Gastrocnemius medialis (tissue), 4 donors: ENCODE results near the gene IL1F10. TPM values are rescaled to one million over a fixed set of nuclear protein-coding genes. Genes with fewer than 3 reads are reported as not detected.

Source experiments
- ATAC-seq, 2 donors: fragments of 150-250 bp; one replicate each; pipeline ENCODE4 v1.9.1; 2016
- DNase-seq, 2 donors: peaks; one replicate each; pipeline ENCODE4 v3.0.0-alpha.2; 2019
- H3K27ac ChIP-seq, 4 donors: fragments of 200-600 bp; sonication (generic); 1 replicate in 1 of 4; 2 replicates in 3 of 4; pipeline ENCODE4 v1.5.1; 2016 to 2018; ENCODE audit warnings: mild to moderate bottlenecking in 2 of 4, moderate library complexity in 1 of 4
- H3K27me3 ChIP-seq, 3 donors: fragments of 200-600 bp; sonication (generic) in 2 of 3; 1 replicate in 1 of 3; 2 replicates in 2 of 3; pipeline versions ENCODE4 v1.5.1 to v1.6.0; 2016 to 2019; ENCODE audit warnings: mild to moderate bottlenecking in 1 of 3, moderate library complexity in 1 of 3
- H3K36me3 ChIP-seq, 2 donors: fragments of 200-600 bp; sonication (generic) in 1 of 2; one replicate each; pipeline ENCODE4 v1.5.1; 2017 to 2018
- H3K4me1 ChIP-seq, 2 donors: fragments of 200-600 bp; sonication (generic) in 1 of 2; one replicate each; pipeline ENCODE4 v1.5.1; 2016 to 2017; ENCODE audit warnings: mild to moderate bottlenecking in 2 of 2
- H3K4me3 ChIP-seq, 4 donors: fragments of 200-600 bp; sonication (generic) in 3 of 4; 1 replicate in 1 of 4; 2 replicates in 3 of 4; pipeline ENCODE4 v1.5.1; 2016 to 2019; ENCODE audit warnings: mild to moderate bottlenecking in 2 of 4
- H3K9me3 ChIP-seq, 3 donors: fragments of 200-600 bp; sonication (generic) in 2 of 3; 1 replicate in 1 of 3; 2 replicates in 2 of 3; pipeline ENCODE4 v1.5.1; 2016 to 2019
- POLR2A ChIP-seq, 2 donors: fragments of 450-650 bp; IDR thresholded peaks; one replicate each; pipeline ENCODE4 v1.6.1; 2017; ENCODE audit warnings: antibody characterized with exemption in 2 of 2, mild to moderate bottlenecking in 2 of 2, moderate library complexity in 2 of 2
- in situ Hi-C, 4 donors: fragments of 200-750 bp; cut with MboI; loops; one replicate each; pipeline versions ENCODE4 v1.15.0 to v1.8.0; 2017; ENCODE audit warnings: low sequenced_read_pairs in 4 of 4
- intact Hi-C: fragments of 100-400 bp; cut with DNase I; formaldehyde crosslinking; loops from one replicate; pipeline ENCODE4 v1.15.1; 2023; ENCODE audit warnings: low total_unique reads
- total RNA-seq, 4 donors: library from RNA; depleted of rRNA; stranded (reverse); fragments of >200 nt; gene quantifications; one replicate each; pipeline versions ENCODE4 v1.1.0 to v1.2.3, GENCODE V29; 2016
- TF ChIP-seq, protein P1 (sequence below), 5 experiments: fragments of 450-650 bp in 3 of 5; fragments of 200-600 bp in 2 of 5; sonication (generic) in 2 of 5; IDR thresholded peaks in 4 of 5; conservative IDR thresholded peaks in 1 of 5; 1 replicate in 4 of 5; 2 replicates in 1 of 5; pipeline ENCODE4 v1.5.1; 2016 to 2019; ENCODE audit warnings: antibody characterized with exemption in 5 of 5, mild to moderate bottlenecking in 3 of 5, moderate library complexity in 3 of 5

IL1F10 gene
- total RNA-seq, 4 donors from 2014 or later, result not detected

DNA sequence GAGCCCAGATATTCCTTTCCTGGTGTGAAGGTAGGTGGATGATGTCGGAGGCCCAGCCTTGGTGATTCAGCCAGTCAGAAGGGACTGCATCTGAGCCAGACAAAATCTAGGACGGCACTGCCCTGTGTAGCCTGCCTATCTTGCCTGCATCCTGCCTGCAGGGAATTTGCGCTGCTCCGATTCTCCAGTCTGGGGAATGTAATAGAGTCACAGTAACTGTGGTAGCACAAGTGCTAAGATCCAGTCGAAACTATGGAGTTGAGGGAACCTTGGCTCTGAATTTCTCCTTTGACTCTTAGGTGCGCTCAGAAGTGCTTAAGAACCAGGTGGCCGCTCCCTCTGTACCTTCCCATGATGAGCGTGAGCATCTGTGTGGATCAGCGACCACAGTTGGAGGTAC, 31.0 kb upstream of the IL1F10 start:
- DNase-seq, result no peak
- intact Hi-C loops, result no loop called here
- H3K36me3 ChIP-seq, result no peaks in the 10 kb centered on the region
- no peak for ATAC-seq
- no peak overlapping the region for H3K27ac ChIP-seq
- H3K27me3 ChIP-seq, result no peaks in the 10 kb centered on the region
- in situ Hi-C loops, result no loop called here
- H3K4me1 ChIP-seq, result no peaks in the 10 kb centered on the region
- no peak overlapping the region for H3K4me3 ChIP-seq
- no peaks in the 10 kb centered on the region for H3K9me3 ChIP-seq
- TF ChIP-seq POLR2A (IDR thresholded peaks at IDR 0.05), result no peak
- TF ChIP-seq, protein P1, sequence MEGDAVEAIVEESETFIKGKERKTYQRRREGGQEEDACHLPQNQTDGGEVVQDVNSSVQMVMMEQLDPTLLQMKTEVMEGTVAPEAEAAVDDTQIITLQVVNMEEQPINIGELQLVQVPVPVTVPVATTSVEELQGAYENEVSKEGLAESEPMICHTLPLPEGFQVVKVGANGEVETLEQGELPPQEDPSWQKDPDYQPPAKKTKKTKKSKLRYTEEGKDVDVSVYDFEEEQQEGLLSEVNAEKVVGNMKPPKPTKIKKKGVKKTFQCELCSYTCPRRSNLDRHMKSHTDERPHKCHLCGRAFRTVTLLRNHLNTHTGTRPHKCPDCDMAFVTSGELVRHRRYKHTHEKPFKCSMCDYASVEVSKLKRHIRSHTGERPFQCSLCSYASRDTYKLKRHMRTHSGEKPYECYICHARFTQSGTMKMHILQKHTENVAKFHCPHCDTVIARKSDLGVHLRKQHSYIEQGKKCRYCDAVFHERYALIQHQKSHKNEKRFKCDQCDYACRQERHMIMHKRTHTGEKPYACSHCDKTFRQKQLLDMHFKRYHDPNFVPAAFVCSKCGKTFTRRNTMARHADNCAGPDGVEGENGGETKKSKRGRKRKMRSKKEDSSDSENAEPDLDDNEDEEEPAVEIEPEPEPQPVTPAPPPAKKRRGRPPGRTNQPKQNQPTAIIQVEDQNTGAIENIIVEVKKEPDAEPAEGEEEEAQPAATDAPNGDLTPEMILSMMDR (IDR thresholded peaks at IDR 0.05 in 4 of 5, conservative IDR thresholded peaks at IDR 0.05 in 1 of 5), result no peak

DNA sequence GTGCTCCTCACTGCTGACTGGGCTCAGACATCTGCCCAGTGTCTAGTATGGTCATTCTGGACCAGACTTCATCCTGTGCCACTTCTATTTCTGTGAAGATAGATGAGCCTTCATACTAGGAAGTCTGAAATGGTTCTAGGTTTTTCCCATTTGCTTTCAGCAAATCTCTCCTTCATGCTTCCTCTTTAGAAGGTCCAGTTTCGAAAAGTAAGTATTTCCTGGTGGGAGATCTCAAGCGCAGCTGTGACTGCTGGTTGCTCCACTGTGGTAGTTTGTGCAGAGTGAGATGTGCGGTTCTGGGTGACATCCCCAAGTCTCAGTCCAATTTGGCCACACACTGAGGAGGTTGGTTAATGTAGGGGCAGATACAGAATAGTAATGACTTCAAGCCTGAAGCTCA, 29.5 kb upstream of the IL1F10 start:
- no peaks in the 10 kb centered on the region for H3K36me3 ChIP-seq
- TF ChIP-seq POLR2A (IDR thresholded peaks at IDR 0.05), result no peak
- TF ChIP-seq, protein P1 (IDR thresholded peaks at IDR 0.05 in 4 of 5, conservative IDR thresholded peaks at IDR 0.05 in 1 of 5), result no peak
- no peaks in the 10 kb centered on the region for H3K4me1 ChIP-seq
- in situ Hi-C loops, result no loop called here
- H3K4me3 ChIP-seq, result no peak overlapping the region
- H3K27me3 ChIP-seq, result no peaks in the 10 kb centered on the region
- no peaks in the 10 kb centered on the region for H3K9me3 ChIP-seq
- DNase-seq, result no peak
- ATAC-seq, result no peak
- intact Hi-C loops, result no loop called here
- H3K27ac ChIP-seq, result no peak overlapping the region

DNA sequence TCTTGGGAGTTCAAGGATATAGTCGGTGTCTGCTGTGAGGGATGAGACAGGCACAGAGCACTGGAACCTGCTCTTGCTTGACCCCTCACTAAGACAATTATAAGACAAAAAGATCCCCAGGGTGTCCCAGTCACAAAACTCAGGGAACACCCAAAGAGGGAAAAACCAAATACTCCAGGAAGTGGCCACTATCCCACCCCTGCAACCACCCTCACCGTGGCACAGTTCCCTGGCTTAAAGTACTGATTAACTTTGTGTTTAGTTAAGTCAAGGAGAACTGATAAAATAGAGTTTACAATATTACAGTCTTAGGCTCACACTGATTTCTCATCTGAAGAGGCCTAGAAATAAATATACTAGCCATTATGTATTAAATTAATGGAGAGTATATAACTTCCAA, 28.6 kb upstream of the IL1F10 start:
- intact Hi-C loops, result no loop called here
- Histone ChIP-seq H3K4me3 (no peak overlapping the region), H3K4me1 (no peaks in the 10 kb centered on the region), H3K36me3 (no peaks in the 10 kb centered on the region), H3K27ac (no peak overlapping the region), H3K9me3 (no peaks in the 10 kb centered on the region), H3K27me3 (no peaks in the 10 kb centered on the region)
- TF ChIP-seq POLR2A (IDR thresholded peaks at IDR 0.05), result no peak
- TF ChIP-seq, protein P1 (IDR thresholded peaks at IDR 0.05 in 4 of 5, conservative IDR thresholded peaks at IDR 0.05 in 1 of 5), result no peak
- in situ Hi-C loops, result no loop called here
- ATAC-seq (no peak), DNase-seq (no peak)

DNA sequence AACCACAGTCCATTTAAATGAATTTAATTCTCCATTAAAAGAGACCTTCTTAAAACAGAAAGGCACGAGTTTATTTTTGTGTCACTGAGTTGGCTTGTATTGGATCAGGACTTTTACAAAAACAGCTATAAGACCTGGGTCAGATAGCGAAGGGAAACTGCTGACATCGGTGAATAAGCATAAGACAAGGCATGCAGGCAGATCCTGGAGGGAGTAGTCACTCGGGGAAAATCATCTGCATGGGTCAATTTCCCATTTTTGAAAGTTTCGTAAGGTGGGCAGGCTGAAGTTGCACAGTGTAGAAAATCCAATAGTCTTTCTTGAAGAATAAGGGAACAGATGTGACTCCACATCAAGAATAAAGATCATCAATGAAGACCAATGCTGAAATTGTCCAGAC, 28.1 kb upstream of the IL1F10 start:
- Histone ChIP-seq H3K4me1 (no peaks in the 10 kb centered on the region), H3K36me3 (no peaks in the 10 kb centered on the region), H3K9me3 (no peaks in the 10 kb centered on the region), H3K4me3 (no peak overlapping the region), H3K27ac (no peak overlapping the region), H3K27me3 (no peaks in the 10 kb centered on the region)
- TF ChIP-seq, protein P1 (IDR thresholded peaks at IDR 0.05 in 4 of 5, conservative IDR thresholded peaks at IDR 0.05 in 1 of 5), result no peak
- TF ChIP-seq POLR2A (IDR thresholded peaks at IDR 0.05), result no peak
- DNase-seq (no peak), ATAC-seq (no peak)
- intact Hi-C loops, result no loop called here
- in situ Hi-C loops, result no loop called here

DNA sequence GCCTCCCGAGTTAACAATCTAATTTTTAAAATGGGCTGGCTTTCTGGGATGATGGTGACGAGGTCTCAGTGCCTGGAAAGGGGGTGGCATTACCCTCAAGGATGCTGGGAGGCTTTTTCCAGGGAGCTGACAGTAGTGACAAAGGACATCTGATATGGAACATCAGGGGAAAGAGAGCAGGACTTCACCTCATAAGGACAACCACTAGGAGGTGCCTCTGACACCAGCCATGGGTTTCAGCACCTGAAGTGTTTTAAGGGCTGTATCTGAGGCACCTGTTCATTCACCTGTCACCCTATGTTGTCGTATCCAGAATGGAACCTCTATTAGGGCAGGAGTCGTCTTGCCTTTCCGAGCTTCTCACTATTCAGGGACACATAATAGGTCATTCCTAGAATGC, 25.9 kb upstream of the IL1F10 start:
- intact Hi-C loops (no loop called here), in situ Hi-C loops (no loop called here)
- no peaks in the 10 kb centered on the region for H3K9me3 ChIP-seq
- no peaks in the 10 kb centered on the region for H3K4me1 ChIP-seq
- no peak overlapping the region for H3K27ac ChIP-seq
- no peaks in the 10 kb centered on the region for H3K36me3 ChIP-seq
- no peaks in the 10 kb centered on the region for H3K27me3 ChIP-seq
- TF ChIP-seq POLR2A (IDR thresholded peaks at IDR 0.05), result no peak
- TF ChIP-seq, protein P1 (IDR thresholded peaks at IDR 0.05 in 4 of 5, conservative IDR thresholded peaks at IDR 0.05 in 1 of 5), result no peak
- H3K4me3 ChIP-seq, result no peak overlapping the region
- ATAC-seq (no peak), DNase-seq (no peak)
